Fibroblast of villous mesenchyme (primary cell): ENCODE measurements around the gene GSTM5. TPM values are rescaled to one million over a fixed set of nuclear protein-coding genes. Genes with fewer than 3 reads are reported as not detected.
"Not testable (repeated sequence)": the region's sequence is repeated elsewhere in the genome, so short reads cannot be mapped to it uniquely, and the experiment has no call there.

Experiments
- DNase-seq: peaks from one replicate; pipeline ENCODE4 v3.0.0-alpha.2; 2010; ENCODE audit warnings: low read depth
- H3K4me3 ChIP-seq: 2 replicates; pipeline ENCODE4 v1.5.1; 2011; ENCODE audit warnings: low read depth, mild to moderate bottlenecking, low read length
- CTCF ChIP-seq: IDR thresholded peaks from 2 replicates; pipeline ENCODE4 v1.5.1; 2012; ENCODE audit warnings: low read depth, mild to moderate bottlenecking, low read length; ENCODE audit not compliant: insufficient read depth
- total RNA-seq: library from RNA; depleted of rRNA; stranded (reverse); fragments of >200 nt; gene quantifications from 2 replicates; pipeline ENCODE4 v1.2.3, GENCODE V29; 2012

GSTM5 gene
- total RNA-seq, 1 donor: 9.1 TPM

- TF ChIP-seq CTCF: no peak
- no peak for DNase-seq
- peak within 1 kb of the TSS; percentile 79 for H3K4me3 ChIP-seq
Observed at GRCh38 chr1:109740615-109741373, 28.7 kb downstream of the GSTM5 start, which contains the start of gene GSTM3. Gene GSTM3, minus strand, starts transcription at chr1:109741038. Its CDS starts 751 bp downstream, at chr1:109740287.

GRCh38 chr1:109748311-109748710 lies 36.3 kb downstream of the GSTM5 start:
- not testable (repeated sequence) for DNase-seq, H3K4me3 ChIP-seq

- TF ChIP-seq CTCF: no peak
- H3K4me3 ChIP-seq: no peak overlapping the region
- DNase-seq: no peak
Observed at GRCh38 chr1:109749221-109749620, 37.2 kb downstream of the GSTM5 start.

- TF ChIP-seq CTCF: no peak
- H3K4me3 ChIP-seq: no peak overlapping the region
- no peak for DNase-seq
Observed at GRCh38 chr1:109750241-109750882, 38.3 kb downstream of the GSTM5 start.

GRCh38 chr1:109750920-109751319 lies 38.9 kb downstream of the GSTM5 start:
- H3K4me3 ChIP-seq: no peak overlapping the region
- TF ChIP-seq CTCF: no peak
- no peak for DNase-seq

GRCh38 chr1:109751531-109752260 lies 39.6 kb downstream of the GSTM5 start:
- no peak for DNase-seq
- TF ChIP-seq CTCF: no peak
- H3K4me3 ChIP-seq: no peak overlapping the region

- no peak overlapping the region for H3K4me3 ChIP-seq
- DNase-seq: no peak
- TF ChIP-seq CTCF: no peak
Observed at GRCh38 chr1:109754738-109755137, 42.7 kb downstream of the GSTM5 start.

- not testable (repeated sequence) for DNase-seq, H3K4me3 ChIP-seq
Observed at GRCh38 chr1:109756325-109756724, 44.3 kb downstream of the GSTM5 start.
